SK-N-DZ (cell line): ENCODE results near the gene ITGA11.
"Not testable (repeated sequence)": the region's sequence is repeated elsewhere in the genome, so short reads cannot be mapped to it uniquely, and the experiment has no call there.

Experiments
- DNase-seq: peaks from one replicate; pipeline ENCODE4 v3.0.0-alpha.2; 2015; ENCODE audit warnings: low spot score

The ITGA11 gene

DNA sequence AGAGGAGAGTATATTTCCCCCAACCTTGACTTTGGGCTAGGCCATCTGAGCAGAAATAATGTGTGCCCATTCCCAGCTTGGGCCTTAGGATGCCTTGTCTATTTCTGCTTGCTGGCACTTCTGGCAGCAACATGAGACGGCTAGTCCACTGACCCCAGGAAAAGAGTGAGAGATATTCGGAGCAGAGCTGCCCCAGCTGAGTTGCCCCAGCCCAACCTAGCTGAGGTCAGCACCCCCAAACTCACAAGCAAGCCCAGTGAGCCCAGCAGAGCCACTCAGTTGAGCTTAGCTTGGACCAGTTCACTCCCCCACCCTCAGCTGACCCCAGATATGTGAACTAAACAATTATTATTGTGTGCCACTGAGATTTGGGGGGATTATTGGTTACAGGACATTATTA, 20.2 kb downstream of the ITGA11 start:
- DNase-seq = no peak

DNA sequence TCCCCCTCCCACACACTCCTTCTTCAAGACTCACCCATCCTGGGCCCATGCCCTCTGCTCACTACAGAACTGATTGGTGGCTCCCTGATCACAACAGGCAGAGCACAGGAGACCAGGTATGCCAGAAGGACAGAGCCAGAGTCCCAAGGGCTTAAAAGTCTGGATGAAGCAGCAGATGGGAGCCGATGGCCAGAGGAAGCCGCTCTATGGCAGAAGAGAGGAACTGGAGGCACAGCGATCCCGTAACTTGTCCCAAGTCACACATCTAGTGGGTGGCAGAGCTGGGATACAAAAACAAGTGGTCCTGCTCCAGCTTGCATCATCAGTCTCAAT, 20.7 kb downstream of the ITGA11 start:
- no peak for DNase-seq

DNA sequence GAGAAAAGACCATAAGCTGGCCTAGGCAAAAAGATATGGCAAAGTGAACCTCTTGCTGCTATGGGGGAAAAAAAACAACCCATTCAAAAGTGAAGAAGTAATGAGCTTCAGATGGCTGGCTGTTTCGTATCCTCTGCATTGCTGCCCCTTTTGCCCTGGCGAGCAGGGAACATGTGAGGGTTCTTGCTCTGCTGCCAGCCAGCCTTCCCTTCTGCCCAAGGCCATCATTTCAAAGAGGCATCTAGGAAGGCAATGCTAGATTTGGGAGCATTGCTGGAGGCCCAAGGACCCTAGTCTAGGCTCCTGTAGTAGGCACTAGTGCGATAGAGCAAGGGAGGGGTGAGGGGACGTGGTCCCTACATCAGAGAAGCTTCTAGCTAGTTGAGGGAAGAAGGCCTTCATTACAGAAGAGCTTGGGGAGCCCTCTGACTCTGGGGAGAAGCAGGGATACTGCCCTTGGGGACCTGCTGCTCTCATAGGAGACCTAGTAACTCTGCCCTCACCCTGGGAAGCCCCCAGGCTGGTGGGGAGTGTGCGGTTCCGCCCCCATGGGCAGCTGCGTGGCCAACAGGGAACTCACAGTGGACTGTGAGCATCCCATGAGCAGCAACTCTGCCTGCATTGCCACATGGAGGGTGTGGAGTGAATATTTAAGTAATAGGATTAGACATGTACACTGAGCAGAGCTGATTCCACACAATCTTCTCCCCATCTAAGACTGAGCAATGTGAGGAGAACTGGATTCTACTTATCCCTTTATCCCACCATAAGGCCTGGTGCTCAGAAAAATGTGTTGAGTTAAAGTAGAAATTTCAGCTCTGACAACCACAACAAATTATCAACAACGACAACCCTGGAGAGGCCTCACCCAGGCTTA, 21.3 kb downstream of the ITGA11 start:
- DNase-seq = no peak

DNA sequence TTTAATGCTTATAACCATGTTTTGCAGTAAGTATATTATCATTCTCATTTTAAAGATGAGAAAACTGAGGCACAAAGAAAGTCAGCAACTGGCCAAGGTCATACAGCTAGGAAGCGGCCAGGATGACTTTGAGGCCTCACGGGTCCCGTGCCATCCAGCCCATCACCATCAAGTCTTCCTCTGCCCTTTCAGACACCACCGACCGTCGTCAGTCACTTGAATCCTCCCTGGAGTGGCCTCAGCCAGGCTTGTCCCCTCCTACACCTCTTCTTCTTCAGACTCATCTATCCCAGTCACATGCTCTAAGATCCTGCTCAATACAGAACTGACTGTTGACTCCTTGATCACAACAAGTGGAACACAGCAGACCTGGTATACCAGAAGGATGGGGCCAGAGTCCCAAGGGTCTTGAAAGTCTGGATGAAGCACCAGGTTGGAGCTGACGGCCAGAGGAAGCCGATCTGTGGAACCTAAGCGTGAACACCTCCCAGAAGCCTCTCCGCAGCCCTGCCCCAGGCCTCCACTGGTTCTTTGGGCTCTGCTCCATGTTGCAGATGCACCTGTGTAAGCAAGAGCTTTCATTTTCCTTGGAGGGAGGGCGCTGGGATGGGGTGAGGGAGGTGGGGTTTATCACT, 22.1 kb downstream of the ITGA11 start:
- DNase-seq = no peak

DNA sequence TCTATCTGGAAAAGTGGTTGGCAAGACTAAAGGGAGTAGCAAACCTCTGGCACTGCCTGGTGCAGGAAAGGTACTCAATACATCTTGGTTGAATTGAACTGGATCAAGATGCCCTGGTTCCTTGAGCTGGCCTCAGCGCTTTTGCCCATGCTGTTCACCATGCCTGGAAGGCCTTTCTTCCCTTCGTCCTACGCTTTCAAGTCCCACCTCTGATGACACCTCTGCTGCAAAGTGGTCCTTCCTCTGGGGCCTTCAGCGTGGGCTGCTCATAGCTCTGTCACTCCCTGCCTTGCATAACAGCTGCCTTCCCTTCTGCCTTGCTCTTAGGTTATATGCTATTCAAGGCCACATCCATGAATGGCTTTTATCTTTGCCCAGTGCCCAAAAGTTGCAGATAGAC, 23.0 kb downstream of the ITGA11 start:
- DNase-seq = no peak

DNA sequence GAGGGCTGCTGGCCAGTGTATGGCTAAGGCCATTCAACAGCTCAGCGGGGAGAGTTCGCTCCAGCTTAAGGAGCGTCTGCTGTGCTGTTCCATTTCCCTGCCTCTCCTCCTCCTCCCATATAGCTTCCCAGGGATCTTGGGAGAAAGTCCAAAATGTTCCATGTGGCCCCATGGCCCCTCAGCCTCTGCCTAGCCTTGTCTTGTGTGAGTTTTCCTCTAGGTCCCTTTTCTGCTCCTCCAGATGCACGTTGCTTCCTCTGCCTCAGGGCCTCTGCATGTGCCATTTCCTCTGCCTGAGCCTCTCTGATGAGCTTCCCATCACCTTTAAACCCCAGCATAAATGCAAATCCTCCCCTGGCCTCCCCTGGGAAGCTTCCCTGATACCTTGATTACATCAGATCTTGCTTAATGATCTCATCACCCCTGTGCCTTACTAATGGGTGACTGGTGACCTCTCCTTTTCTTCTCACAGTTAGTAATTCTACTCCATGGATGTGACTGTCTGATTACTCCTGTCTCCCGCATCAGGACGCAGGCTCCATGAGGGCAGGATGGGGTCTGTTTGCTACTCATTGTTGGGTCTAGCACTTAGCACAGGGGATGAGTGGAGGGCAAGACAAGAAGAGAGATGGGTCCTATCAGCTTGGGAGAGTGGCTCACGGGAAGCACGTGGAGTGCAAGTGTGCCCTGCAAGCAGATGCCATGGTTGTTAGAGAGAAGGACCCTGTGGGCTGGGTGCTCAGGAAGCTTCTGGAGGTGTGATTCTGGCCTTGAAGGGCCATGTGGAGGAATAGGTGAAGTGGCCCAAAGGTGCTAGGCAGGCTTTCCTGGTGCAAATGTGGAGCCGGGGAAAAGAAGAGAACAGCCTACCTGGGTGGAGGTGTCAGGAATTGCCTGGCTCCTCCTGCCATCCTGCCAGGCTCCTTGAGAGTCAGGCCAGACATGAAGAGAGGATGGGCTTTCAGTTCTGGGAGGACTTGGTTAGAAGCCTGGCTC, 23.8 kb downstream of the ITGA11 start:
- DNase-seq = no peak

DNA sequence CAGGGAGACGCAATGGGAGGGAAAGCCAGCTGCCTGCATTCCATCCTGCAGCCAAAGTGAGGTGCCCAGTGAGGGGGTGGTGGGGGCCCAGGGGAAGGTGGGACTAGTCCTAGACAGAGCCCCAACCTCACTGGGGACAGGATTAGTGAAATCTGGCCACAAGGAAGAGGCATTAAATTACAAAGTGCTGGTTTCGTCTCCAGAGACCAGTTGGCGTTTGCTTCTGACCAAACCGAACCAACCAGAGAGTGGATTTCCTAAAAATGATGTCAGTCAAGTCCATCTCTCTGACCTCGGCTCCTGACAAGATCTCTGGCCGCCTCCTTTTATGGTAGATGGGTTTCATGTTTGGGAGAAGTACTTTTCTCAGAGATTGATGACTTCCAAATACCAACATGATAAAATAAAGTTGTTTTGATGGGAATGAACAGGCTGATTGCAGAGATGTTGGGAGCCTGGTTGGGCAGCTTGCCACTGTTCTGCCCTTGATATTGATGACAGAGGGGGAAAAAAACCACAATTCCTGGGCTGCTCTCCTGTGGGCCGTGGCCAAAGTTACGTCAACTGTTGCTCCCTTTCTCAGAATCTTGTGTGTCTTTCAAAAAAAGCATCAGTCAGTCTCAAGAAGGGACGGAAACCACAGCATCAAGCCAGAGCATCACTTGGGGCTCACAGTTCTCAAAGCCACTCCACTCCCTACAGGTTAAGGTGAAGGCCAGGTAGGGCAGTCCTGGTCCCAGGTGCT, 24.6 kb downstream of the ITGA11 start:
- DNase-seq = no peak

DNA sequence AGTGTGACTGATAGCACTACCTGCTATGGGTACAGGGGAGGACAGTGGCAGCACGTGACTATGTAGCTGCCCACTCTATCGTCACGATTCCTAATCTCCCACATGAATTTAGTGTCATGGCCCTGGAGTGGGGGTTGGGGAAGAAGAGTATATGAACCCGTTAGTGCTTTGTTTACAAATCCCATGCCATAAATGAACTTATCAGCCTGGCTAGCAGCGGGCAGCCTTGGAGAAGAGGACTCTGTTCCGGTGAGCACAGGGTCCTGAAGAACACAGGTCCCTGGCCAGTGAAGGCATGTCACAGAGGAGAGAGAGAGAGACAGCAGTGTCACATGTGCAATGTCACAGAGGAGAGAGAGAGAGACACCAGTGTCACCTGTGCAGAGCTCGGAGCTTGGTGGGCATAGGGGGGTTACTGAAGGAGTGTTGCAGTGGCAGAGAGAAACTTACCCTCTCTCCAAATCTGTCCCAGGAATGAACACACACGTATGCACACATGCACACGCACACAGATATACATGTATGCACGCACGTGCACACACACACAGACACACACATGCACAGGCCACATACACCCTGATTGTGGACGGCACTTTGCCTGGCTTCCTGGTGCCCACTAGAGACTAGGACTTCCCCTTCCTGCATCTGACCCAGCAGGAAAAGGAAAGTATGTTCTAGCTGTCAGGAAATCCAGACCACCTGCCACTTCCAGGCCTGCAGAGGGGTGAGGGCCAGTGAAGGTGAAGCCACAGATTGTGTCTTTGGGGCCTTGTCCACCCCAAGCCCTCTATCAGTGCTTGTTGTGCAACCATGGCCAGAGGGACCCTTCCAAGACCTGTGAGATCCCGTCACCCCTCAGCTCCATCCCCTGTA, 26.3 kb downstream of the ITGA11 start:
- DNase-seq = no peak

DNA sequence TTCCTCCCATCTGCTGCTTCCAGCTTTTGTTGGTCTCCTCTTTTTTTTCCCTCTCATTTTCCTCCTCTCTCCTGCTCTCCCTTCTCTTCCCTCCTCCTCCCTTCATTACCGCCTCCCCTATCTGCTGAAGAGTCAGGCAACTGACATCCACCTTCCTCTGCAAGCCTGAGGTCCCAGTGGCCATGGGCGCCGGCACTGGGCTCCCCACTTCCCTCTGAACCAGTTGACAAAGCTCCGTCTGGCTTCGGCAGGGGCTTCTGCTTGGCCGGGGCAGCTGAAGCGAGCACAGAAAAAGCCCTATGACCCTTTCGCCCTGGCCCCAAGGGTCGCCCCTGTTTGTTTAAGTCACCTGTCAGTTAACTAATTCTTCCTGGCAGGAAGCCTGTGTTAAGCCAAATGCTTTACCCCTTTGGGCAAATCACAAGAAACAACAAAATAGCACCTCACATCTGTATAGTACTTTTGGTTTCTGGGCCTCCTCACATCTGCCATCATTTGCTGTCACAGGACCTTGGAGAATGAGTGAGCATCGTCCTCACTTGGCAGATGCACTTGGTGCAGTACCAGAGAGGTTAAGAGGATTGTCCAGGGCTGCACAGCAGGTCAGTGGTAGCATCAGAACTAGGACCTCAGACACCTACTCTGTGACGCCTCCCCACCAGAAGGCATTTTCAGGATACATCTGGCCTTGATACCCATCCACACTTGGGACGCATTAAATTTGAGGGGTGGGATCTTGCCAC, 27.7 kb downstream of the ITGA11 start:
- DNase-seq = no peak

DNA sequence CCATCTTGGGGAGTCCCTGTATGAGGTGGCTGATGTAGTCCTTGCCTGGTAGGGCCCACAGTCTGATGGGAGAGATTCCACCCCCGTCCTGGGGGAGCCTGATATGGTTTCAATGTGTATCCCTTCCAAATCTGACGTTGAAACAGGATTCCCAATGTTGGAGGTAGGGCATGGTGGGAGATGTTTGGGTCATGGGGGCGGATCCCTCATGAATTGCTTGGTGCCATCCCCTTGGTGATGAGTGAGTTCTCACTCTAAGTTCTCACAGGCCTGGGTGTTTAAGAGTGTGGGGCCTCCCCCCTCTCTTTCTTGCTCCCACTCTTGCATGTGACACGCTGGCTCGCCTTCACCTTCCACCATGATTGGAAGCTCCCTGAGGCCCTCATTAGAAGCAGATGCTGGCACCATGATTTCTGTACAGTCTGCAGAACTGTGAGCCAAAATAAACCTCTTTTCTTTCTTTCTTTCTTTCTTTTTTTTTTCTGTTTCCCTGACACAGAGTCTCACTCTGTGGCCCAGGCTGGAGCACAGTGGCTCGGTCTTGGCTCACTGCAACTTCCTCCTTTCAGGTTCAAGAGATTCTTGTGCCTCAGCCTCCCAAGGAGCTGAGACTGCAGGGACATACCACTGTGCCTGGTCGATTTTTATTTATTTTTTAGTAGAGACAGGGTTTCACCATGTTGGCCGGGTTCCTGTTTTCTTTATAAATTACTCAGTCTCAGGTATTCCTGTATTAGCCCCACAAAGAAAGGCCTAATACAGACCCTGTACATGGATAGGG, 28.6 kb downstream of the ITGA11 start:
- DNase-seq = no peak

DNA sequence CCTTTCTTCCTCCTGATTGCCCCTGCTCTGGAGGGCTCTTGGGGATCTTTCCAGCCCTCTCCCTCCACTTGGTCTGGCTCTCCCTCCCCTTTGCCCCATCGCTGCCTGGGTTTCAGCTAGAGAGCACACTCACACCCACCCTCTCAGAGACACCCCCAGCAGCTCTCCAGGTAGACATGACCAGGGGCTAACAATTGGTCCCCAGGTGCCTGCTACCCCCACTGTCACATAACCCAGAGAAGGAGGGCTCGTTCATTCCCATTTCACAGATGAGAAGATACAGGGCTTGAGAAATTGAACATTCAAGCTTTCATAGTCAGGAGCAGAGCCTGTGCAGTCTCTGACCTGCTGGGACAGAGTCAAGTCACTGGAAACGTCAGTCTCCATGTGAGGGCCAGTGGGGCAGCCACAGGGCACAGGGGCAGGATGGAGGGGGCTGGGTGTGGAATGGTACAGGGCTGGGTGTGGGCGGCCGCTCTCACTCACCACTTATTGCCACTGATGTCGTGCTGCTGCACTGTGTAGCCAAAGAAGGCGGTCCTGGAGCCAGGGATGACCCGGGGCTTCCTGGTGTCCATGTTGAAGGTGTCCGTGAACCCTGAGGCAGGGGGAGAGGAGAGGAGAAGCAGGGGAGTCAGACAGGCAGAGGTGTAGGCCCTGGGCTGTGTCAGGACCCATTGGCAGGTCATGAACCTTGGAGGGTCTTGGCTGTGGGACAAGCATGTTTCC, 29.4 kb downstream of the ITGA11 start:
- DNase-seq = no peak

DNA sequence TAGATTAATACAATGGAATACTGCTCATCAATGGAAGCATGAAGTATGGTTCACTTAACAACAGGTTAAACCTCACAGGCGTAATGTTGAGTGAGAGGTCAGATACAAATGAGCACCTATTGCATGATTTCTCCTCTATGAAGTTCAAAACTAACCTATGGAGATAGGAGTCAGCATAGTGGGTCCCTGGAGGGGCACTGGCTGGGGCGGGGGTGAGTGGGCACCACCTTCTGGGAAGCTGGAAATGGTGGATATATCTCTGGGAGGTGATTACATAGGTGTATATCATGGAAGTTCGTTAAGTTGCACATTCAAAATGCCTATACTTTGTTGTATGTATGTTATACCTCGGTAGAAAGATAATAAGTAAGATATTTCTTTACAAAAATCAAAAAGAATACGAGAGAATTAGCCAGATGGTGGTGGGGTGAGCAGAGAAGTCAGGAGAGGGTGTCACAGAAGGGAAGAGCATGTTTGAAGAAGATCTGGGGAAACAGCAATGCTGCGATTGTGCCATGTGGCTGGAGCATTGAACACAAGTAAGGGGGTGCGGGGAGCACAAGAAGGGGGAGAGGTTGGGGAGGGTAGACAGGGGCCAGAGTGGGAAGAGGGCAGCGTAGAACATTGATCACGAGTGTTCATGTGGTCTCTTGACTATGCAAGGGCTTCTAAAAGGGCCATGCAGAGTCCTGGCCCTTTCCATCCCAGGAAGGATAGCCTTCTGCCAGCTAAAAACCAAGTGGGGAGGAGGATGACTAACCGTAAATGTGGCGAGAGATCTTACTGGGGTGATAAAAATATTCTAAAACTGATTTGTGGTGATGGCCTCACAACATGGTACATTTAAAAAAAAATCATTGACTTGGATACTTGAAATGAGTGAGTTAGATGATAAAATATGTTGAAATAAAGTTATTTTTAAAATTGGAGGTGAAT, 30.2 kb downstream of the ITGA11 start:
- no peak for DNase-seq

DNA sequence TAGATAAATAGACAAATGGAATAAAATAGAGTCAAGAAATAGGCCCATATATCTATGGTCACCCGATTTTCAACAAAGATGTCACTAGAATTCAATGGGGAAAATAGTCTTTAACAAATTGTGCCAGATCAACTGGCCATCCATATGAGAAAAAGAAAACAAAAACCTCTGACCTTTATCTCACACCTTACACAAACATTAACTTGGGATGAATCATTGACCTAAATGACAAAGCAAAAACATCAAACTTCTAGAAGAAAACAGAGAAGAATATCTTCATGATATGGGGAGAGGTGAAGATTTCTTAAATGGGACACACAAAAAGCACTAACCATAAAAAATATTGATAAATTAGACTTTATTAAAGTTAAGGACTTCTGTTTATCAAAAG, 31.9 kb downstream of the ITGA11 start:
- DNase-seq = no peak

DNA sequence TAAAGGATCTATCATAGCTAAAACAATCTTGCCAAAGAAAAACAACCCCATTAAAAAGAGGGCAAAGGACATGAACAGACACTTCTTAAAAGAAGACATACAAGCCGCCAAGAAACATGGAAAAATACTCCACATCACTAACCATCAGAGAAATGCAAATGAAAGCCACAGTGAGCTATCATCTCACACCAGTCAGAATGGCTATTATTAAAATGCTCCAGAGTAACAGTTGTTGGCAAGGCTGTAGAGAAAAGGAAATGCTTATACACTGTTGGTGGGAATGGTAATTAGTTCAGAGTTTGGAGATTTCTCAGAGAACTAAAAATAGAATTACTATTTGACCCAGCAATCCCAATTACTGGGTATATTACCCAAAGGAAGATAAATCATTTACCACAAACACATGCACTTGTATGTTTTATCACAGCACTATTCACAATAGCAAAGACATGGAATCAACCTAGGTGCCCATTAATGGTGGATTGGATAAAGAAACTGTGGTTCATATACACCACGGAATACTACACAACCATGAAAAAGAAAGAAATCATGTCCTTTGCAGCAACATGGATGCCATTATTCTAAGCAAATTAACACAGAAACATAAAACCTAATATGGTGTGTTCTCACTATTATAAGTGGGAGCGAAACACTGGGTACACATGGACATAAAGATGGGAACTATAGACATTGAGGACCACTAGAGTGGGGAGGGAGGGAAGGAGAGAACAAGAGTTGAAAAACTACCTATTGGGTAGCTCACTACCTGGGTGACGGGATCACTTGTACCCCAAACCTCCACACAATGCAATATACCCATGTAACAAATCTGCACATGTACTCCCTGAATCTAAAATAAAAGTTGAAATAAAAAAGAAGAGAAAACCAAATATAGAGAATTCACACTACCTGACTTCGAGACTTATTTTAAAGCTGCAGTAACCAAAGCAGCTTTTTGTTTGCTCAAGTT, 32.6 kb downstream of the ITGA11 start:
- no peak for DNase-seq

DNA sequence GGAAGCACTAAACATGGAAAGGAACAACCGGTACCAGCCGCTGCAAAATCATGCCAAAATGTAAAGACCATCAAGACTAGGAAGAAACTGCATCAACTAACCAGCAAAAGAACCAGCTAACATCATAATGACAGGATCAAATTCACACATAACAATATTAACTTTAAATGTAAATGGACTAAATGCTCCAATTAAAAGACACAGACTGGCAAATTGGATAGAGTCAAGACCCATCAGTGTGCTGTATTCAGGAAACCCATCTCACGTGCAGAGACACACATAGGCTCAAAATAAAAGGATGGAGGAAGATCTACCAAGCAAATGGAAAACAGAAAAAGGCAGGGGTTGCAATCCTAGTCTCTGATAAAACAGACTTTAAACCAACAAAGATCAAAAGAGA, 34.0 kb downstream of the ITGA11 start:
- not testable (repeated sequence) for DNase-seq

DNA sequence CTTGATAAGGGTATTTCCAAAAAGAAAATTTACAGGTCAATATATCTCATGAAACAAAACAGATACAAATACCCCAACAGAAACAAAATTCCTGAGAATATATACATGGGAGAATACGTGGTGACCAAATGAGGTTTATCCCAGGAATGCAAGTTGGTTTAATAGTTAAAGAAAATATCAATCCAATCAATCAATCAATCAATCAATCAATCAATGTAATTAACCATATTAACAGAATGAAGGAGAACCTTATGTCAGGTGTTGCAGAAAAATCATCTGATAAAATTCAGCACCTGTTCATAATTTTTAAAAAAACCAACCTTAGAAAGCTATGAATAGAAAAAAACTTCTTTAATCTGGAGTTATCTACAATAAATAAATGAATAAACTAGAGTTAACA, 35.9 kb downstream of the ITGA11 start:
- DNase-seq = no peak
